ENCODE results near the gene AKNA. TPM values are rescaled to one million over a fixed set of nuclear protein-coding genes. Genes with fewer than 3 reads are reported as not detected.

AKNA gene
- total RNA-seq, 1 donor from 2014 or later: 14.6 TPM

- H3K4me3 ChIP-seq (ENCODE audit: low read depth, low read length): no peak overlapping the region
- no peak for DNase-seq (ENCODE audit: low read depth)
- TF ChIP-seq CTCF (conservative IDR thresholded peaks at IDR 0.05; ENCODE audit: low read depth, low read length): no peak
These were observed 25.4 kb downstream of the AKNA start for GRCh38 chr9:114362394-114362793.

- DNase-seq (ENCODE audit: low read depth): no peak
- no peak overlapping the region for H3K4me3 ChIP-seq (ENCODE audit: low read depth, low read length)
- TF ChIP-seq CTCF (conservative IDR thresholded peaks at IDR 0.05; ENCODE audit: low read depth, low read length): no peak
These were observed 26.2 kb downstream of the AKNA start for GRCh38 chr9:114361542-114361941.

DNA sequence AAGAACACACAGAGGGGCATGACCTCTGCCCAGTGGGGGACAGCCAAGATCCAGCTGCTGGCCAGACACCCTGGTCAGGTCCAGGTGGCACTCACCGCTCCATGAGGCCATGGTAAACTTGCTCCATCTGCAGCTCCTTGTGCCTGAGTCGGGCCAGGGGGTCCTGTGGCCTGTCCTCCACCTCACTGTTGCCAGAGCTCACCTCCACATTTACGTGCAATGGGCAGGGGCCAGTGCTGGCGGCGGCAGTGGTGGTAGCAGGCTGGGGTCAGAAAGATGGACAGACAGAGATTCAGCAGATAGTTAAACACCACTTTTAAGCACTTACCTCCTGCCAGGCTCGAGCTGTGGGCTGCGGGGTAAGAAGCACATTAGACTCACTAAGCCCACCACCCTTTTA lies 28.0 kb downstream of the AKNA start:
- no peak overlapping the region for H3K4me3 ChIP-seq (ENCODE audit: low read depth, low read length)
- no peak for DNase-seq (ENCODE audit: low read depth)
- TF ChIP-seq CTCF (conservative IDR thresholded peaks at IDR 0.05; ENCODE audit: low read depth, low read length): no peak

- no peak overlapping the region for H3K4me3 ChIP-seq (ENCODE audit: low read depth, low read length)
- no peak for DNase-seq (ENCODE audit: low read depth)
- no peak for TF ChIP-seq CTCF (conservative IDR thresholded peaks at IDR 0.05; ENCODE audit: low read depth, low read length)
These were observed 29.9 kb downstream of the AKNA start for GRCh38 chr9:114357911-114358328.

DNA sequence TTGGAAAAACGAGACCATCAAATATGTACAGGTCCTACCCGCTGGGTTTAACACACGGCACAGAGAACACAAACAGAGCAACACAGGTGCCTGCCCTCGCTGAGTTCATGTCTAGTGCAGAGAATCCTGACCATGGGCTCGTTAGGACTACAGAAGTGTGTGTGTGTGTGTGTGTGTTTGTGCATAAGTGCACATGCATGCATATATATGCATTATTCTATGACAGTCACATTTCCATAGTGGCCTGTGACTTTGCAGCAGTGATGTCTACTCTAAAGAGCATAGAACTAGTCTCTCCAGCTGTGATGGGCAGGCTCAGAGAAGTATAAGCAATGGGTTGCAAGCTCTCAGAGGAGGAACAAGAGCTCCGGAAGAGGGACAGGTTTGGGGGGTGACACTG lies 30.4 kb downstream of the AKNA start:
- TF ChIP-seq CTCF (conservative IDR thresholded peaks at IDR 0.05; ENCODE audit: low read depth, low read length): no peak
- DNase-seq (ENCODE audit: low read depth): no peak

GRCh38 chr9:114356792-114357191 lies 31.0 kb downstream of the AKNA start:
- no peak for DNase-seq (ENCODE audit: low read depth)
- no peak overlapping the region for H3K4me3 ChIP-seq (ENCODE audit: low read depth, low read length)
- no peak for TF ChIP-seq CTCF (conservative IDR thresholded peaks at IDR 0.05; ENCODE audit: low read depth, low read length)

More for the DNA sequence above, 30.4 kb downstream of the AKNA start:
- H3K4me3 ChIP-seq (ENCODE audit: low read depth, low read length): no peak overlapping the region

DNA sequence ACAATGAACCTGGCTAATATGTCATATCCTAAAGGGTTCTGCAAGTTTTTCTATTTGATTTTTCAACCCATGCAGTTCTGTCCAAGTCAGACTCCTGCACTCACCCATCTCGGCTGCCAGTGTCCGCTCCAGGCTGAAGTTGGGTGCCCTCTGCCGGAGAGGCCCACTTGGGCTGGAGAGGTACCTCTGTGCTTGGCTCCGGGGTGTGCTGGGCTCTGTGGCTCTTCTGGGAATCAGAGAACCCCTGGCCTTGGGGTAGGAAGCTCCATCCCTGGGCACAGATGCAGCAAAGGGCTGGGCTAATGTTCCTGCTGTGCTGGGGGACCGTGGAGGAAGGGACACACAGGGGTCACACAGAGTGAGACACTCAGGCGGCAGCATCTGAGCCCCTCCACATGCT lies 32.0 kb downstream of the AKNA start:
- no peak for DNase-seq (ENCODE audit: low read depth)
- no peak overlapping the region for H3K4me3 ChIP-seq (ENCODE audit: low read depth, low read length)
- TF ChIP-seq CTCF (conservative IDR thresholded peaks at IDR 0.05; ENCODE audit: low read depth, low read length): no peak

All from epithelial cell of proximal tubule (primary cell).